ENCODE measurements around the gene GRK5.

GRCh38 chr10:119504651-119505050 lies 297.3 kb downstream of the GRK5 start:
- no peak for TF ChIP-seq POLR2A (IDR thresholded peaks at IDR 0.05; ENCODE audit: low read depth, low read length)
- TF ChIP-seq POLR2AphosphoS5 (IDR thresholded peaks at IDR 0.05; ENCODE audit: low read depth, low read length) = no peak
- TF ChIP-seq TAF1 (IDR thresholded peaks at IDR 0.05; ENCODE audit: low read depth, low read length) = no peak
- no peak for TF ChIP-seq PAX5 (IDR thresholded peaks at IDR 0.05; ENCODE audit: insufficient read depth, low read length, severe bottlenecking)
- TF ChIP-seq SPI1 (IDR thresholded peaks at IDR 0.05; ENCODE audit: low read depth, low read length) = no peak
- no peak for TF ChIP-seq POU2F2 (IDR thresholded peaks at IDR 0.05; ENCODE audit: low read depth, low read length)
